GM18505 (cell line): ENCODE results near the gene FLNB.
A peak's percentile ranks its signal among the peaks of the same experiment; 100 is the strongest.
"Not testable (repeated sequence)": the region's sequence is repeated elsewhere in the genome, so short reads cannot be mapped to it uniquely, and the experiment has no call there.

Experiments
- ATAC-seq: cut with Tn5 transposase; IDR thresholded peaks from one replicate; pipeline ENCODE4 v1.9.1; 2021; ENCODE audit not compliant: unreplicated experiment
- POLR2A ChIP-seq: IDR thresholded peaks from 4 replicates; pipeline ENCODE4 v1.6.1; 2011; ENCODE audit warnings: borderline replicate concordance; ENCODE audit not compliant: insufficient read depth, insufficient read length; ENCODE audit errors: extremely low read depth

The FLNB gene

DNA sequence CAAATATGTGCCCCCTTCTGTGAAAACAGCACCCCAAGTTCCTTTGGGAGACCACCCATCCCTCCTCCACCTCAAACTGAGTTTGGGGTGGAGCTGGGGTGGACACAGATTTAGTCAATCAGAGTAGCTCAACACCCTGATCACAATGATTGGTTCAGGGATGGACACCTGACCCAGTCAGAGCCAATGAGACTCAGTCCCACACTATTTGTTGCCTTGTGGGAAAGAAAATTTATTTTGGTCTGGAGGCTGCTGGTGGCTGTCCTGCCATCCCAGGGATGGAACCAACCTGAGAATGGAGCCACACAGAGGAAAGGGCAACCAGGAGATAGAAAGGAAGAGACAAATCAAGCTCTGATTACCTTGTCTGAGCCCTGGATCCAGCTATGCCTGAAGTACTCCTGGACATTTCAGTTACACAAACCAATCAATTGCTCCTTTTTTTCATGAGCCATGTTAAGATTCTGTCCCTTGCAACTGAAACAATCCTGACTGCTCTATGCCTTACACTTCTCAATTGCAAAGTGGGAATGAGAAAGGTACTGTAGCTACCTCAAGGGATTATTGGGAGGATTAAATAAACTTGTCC, 192.0 kb downstream of the FLNB start:
- ATAC-seq = no peak
- TF ChIP-seq POLR2A = no peak

DNA sequence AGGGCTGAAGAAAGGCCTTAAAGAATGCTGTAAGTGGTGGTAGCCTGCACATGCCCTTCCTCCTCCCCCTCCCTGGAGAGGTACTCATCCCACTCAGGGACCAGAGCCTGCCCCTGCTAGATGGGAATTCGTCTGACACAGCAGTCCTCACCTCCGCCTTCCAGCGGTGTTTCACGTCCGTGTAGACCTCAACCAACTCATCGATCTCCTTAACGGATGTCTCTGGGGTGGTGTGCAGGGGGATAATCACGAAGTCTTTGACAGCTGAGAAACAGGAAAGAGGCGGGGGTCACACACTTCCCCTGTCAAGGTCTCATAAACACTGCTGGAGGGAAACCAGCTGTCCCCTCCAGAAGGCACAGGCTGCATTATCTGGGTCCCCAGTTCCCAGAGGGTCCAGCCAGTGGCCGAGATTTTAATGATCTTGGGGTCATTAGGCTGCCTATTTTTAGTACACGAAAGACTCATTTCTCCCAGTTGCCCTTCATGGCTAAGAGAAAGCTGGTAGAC, 192.7 kb downstream of the FLNB start:
- ATAC-seq = no peak
- no peak for TF ChIP-seq POLR2A

DNA sequence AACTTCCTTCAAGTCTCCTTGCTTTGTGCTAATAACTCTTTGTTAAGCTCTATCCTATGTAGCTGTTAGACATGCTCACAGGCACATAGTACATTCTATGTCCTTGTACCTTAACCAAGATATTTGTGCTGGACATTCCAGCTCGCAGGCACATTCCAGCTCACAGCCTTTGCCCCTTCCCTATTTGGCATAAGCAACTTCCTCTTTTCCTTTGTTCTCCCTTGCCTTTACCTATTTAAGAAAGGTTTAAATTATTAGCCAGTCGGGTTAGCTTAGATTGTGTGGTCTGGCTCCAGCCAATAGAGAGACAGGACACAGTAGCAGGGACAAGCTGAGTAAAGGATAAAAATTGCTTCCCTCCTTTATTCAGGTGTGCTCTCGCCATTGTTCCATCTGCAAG, 193.2 kb downstream of the FLNB start:
- ATAC-seq = not testable (repeated sequence)

DNA sequence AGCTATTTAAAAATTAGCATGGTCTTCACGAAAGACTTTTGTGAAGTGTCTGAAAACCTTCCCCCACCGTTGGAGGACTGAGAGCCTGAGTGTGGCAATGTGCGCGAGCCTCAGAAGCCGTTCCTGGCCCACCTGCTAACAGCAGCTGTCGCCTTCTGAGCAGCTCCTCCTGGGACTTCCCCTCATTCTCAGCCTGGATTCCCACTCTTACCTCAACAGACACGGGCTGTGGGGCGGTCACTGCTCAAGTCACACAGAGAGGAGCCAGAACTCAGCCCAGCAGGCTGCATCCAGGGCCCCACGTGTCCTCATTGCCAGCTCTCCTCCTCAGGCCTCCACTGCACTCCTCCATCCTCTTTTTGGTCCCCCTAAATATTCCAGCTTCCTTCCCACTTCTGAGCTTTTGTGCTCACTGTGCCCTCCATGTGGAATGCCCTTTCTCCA, 194.7 kb downstream of the FLNB start:
- peak; percentile 17 for TF ChIP-seq POLR2A
- peak; percentile 53 for ATAC-seq

DNA sequence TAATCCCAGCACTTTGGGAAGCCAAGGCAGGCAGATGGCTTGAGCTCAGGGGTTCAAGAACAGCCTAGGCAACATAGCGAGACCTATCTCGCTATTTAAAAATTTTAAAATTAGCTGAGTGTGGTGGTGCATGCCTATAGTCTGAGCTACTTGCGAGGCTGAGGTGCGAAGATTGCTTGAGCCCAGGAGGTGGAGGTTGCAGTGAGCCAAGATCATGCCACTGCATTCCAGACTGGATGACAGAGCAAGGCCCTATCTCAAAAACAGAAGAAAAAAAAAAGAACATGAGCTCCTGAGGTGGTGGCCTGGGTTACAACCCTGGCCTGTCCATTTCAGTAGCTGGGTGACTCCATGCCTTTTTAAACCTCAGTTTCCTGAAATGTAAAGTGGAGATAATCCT, 195.3 kb downstream of the FLNB start:
- TF ChIP-seq POLR2A = no peak
- ATAC-seq = no peak

DNA sequence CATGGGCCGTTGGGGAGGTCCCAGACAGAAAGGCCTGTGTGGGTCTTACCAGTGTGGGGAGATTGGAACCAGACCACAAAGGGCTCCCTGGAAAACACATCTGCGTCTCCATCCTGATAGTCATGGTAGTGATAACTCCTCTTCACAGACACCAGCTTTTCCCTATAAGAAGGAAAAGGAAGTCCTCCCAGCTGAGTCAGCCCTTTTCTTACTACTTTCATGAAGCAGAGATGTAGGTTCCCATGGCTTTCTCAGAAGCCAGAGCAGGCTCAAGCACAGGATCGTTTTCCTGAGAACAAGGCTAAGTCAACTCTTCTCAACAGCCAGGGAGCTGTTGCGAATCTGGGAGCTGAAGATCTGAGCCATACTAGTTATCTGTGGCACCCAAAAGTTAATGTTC, 196.5 kb downstream of the FLNB start:
- ATAC-seq = no peak
- no peak for TF ChIP-seq POLR2A

DNA sequence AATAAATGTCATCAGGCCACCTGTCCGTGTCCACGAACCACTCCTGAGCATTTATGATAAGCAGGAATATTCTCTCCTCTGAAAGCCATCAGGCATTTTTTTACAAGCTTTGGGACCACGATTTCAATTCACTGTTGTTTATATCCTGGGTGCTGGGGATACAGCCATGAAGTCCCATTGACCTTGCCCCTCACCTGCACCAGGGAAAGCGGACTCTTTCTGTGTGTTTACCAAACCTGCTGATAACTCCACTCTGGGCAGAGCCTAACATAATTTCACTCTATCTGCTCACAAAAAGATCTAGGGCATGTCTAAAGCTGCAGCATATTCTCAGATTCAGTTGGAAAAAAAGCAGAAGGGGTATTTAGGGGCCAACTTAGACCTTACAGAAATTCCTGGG, 197.8 kb downstream of the FLNB start:
- no peak for TF ChIP-seq POLR2A
- ATAC-seq = no peak

DNA sequence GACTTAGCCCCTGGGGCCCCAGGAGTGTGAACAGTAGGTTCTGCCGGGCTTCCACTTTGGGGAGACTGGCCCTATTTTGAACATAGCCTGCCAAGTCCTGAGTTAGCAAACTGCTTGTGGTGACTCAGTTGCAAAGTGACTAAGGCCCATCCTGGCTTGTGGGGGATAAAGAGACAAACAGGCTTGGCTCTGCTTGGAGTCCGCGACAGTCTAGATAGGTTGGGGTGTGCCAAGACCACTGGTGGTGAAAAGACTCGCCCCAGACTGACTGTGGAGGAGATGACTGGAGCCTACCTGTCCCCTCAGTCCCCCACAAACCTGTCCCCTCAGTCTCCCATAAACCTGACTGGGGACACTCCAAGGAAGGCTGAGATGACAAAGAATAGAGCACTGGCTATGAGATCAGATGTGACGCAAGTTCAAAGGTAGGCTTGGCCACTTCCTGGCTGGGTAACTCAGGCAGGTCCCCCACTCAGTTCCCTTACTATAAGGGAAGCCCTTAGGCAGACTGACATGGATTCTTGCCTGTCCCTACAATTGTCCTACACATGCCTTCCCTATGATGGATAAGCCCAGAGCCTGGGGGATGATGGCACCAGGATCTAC, 198.3 kb downstream of the FLNB start:
- no peak for TF ChIP-seq POLR2A
- no peak for ATAC-seq

DNA sequence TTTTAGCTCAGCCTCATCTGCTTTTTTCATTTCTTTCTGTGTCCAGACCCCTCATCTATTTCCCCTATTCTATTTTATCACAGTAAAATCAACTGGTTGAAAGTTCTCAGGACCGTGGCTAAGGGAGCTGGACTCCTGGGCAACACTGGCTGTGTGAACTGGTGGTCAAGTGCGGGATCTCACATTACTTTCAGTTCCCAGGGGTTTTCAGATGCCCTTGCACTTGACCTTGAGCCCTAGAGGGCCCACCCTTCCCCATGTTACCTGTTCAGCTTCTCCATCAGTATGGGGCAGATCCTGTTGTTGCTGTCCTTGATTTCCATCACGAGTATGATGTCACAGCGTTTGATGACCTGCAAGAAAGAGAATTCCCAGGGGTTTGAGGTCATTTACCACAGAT, 199.7 kb downstream of the FLNB start:
- ATAC-seq = no peak
- no peak for TF ChIP-seq POLR2A

DNA sequence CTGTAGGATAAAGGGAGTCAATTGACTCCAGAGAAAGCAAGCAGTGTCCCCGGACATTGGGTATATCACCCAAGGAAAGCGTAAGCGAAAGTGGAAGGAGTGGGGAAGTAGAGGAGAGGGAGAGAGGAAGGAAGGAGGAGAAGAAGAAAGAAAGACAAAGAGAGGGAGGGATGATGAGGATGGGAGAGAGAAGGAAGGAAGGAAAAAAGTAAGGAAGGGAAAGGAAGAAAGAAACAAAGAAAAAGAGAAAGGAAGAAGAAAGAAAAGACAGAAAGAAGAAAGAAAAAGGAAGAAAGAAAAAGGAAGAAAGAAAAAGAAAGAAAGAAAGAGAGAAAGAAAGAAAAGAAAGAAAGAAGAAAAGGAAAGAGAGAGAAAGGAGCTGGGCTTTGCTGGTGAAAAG, 201.7 kb downstream of the FLNB start:
- no peak for TF ChIP-seq POLR2A
- ATAC-seq = no peak

DNA sequence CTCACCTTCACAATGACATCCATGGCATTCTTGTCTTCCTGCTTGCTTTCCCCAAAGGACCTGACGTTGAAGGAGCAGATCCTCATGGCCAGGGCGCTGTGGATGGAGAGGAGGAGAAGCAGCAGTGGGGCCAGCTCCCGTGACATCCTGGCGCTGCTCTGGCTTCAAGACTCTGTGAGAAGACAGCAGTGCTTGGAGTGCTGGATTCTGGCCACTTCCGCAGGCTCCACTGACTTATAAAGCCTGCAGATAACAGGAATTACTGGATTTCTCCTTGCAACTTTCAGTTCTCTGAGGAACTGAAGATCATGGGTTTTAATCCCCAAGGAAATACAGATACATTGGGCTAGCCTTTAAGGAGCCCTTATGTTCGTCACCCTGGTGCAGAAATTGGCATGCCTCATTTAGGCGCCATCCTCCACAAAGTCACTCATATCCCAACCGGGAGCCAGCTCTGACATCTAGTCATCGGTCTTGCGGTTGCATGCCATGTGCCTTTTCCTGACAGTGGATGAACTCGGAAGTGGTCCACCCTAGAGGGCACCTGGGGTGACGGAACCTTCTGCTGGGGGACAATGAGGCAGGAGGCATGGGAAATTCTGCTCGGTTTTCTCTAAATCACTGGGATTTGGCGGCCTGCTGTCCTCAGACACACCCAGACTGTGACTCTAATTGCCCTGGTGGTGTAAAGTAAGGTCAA, 202.7 kb downstream of the FLNB start, which contains the start of gene DNASE1L3:
Gene DNASE1L3, minus strand, starts transcription at position 212 of the 700 bp plus-strand sequence. Its CDS starts 66 bp downstream, at position 146.
- ATAC-seq = no peak

DNA sequence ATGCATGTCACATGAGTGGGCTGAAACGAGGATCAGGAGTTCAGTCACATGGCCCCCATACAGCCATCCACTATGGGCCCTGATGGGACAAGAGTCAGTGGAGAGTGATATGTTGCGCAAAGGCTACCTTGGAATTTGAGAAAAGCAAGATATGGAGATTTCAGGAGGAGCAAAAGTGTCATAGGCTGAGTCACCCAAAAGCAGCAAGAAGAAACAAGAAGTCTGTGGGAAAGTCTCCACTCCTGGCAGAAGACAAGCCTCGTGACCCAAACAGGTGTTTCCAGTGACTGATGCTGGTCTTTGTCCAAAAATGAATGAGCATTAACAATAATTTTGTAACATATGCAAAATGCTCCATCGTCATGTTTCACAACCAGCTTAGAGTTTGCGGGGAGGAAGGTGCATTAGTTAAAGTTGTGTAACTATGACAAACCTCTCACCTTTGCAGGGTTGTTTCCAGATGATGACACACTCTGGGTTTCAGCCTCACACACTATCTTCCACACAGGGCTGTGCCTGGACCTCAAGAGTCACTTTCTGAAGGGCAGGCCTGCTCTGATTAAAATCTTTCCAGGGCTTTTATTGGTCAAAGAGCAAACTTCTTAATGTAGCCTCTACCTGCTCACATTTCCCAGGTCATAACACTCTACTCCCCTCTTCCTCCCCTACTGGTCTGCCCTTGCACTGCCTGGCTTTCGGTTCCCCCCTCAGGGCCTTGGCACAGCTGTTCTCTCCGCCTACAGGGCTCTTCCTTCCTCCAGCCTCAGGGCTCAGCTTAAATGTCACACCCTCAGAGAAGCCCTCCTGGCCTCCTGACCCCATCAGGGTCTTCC, 206.5 kb downstream of the FLNB start:
- TF ChIP-seq POLR2A = peak; percentile 37
- ATAC-seq = peak; percentile 77

More for the DNA sequence above, 202.7 kb downstream of the FLNB start, which contains the start of gene DNASE1L3:
- TF ChIP-seq POLR2A = no peak
